OCI-LY3 (cell line): Measurements from ENCODE around the gene PLCB1.

Experiments used
- H2AFZ ChIP-seq: fragments of 200-600, 300-600 bp; shearing (Covaris generic); 2 replicates; pipeline ENCODE4 v1.6.0; 2014; ENCODE audit warnings: antibody characterized with exemption, low read depth, low read length
- H3K27ac ChIP-seq: fragments of 200-600, 300-600 bp; sonication (generic); 2 replicates; pipeline ENCODE4 v1.5.1; 2014; ENCODE audit warnings: mild to moderate bottlenecking, low read length, moderate library complexity, mixed read lengths
- H3K27me3 ChIP-seq: fragments of 200-600, 300-600 bp; sonication (generic); 2 replicates; pipeline ENCODE4 v1.6.1; 2014; ENCODE audit warnings: low read depth, low read length, mixed read lengths
- H3K36me3 ChIP-seq: fragments of 200-600, 300-600 bp; sonication (generic); replicated peaks from 2 replicates; pipeline ENCODE3; 2014; ENCODE audit warnings: low read depth, low read length, mixed read lengths
- H3K4me1 ChIP-seq: fragments of 300-600, 200-600 bp; sonication (generic); 2 replicates; pipeline ENCODE4 v1.6.1; 2014; ENCODE audit warnings: low read length, mixed read lengths
- H3K4me2 ChIP-seq: fragments of 200-600, 300-600 bp; sonication (generic); 2 replicates; pipeline ENCODE4 v1.6.1; 2014; ENCODE audit warnings: low read length, mixed read lengths
- H3K4me3 ChIP-seq: fragments of 300-600, 200-600 bp; sonication (generic); 2 replicates; pipeline ENCODE4 v1.5.1; 2014; ENCODE audit warnings: antibody characterized with exemption, mild to moderate bottlenecking, low read length, moderate library complexity
- H3K79me2 ChIP-seq: fragments of 300-600, 200-600 bp; shearing (Covaris generic); 2 replicates; pipeline ENCODE4 v1.6.1; 2014; ENCODE audit warnings: mild to moderate bottlenecking, low read length, mixed read lengths
- H3K9ac ChIP-seq: fragments of 300-600, 200-600 bp; shearing (Covaris generic); 2 replicates; pipeline ENCODE4 v1.6.0; 2014; ENCODE audit warnings: mild to moderate bottlenecking, low read length, moderate library complexity
- H3K9me3 ChIP-seq: fragments of 200-600, 300-600 bp; shearing (Covaris generic); 2 replicates; pipeline ENCODE4 v1.6.1; 2014; ENCODE audit warnings: low read length, mixed read lengths; ENCODE audit not compliant: insufficient read depth
- H4K20me1 ChIP-seq: fragments of 200-600, 300-600 bp; sonication (generic); 2 replicates; pipeline ENCODE4 v1.6.1; 2016; ENCODE audit warnings: low read length, mixed read lengths; ENCODE audit not compliant: insufficient read depth
- EZH2phosphoT487 ChIP-seq: fragments of 200-600 bp; shearing (Covaris generic); IDR thresholded peaks from 2 replicates; pipeline ENCODE4 v1.6.1; 2018; ENCODE audit warnings: antibody characterized with exemption, mixed run types, low read depth
- TF ChIP-seq, protein P1 (sequence below): fragments of 200-600, 300-600 bp; sonication (generic); IDR thresholded peaks from 2 replicates; pipeline ENCODE4 v1.5.1; 2014; ENCODE audit warnings: antibody characterized with exemption, low read length, low read depth

The PLCB1 gene

DNA sequence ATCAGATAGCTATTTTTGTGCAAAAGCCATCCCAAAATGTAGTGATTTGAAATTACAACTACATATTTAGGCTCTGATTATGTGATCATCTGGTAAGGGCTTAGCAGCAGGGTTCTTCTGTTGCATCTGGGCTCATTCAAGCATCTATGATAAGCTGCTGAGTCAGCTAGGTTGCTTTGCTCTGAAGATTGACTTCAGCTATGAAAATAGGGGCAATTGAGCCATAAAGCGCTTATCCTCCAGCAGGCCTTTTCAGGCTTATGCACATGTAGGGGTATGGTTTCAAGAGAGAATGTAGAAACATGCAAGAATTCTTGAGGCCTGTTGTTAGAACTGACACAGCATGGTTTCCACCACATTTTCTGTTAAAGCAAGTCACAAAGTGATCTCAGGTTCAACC, 114.1 kb downstream of the PLCB1 start:
- H3K4me2 ChIP-seq, result no peak overlapping the region
- peaks cover 9% of the 10 kb centered on the region for H3K4me1 ChIP-seq
- H3K9me3 ChIP-seq, result no peaks in the 10 kb centered on the region
- no peaks in the 10 kb centered on the region for H3K79me2 ChIP-seq
- no peaks in the 10 kb centered on the region for H3K27me3 ChIP-seq
- no peak for TF ChIP-seq EZH2phosphoT487
- TF ChIP-seq, protein P1, sequence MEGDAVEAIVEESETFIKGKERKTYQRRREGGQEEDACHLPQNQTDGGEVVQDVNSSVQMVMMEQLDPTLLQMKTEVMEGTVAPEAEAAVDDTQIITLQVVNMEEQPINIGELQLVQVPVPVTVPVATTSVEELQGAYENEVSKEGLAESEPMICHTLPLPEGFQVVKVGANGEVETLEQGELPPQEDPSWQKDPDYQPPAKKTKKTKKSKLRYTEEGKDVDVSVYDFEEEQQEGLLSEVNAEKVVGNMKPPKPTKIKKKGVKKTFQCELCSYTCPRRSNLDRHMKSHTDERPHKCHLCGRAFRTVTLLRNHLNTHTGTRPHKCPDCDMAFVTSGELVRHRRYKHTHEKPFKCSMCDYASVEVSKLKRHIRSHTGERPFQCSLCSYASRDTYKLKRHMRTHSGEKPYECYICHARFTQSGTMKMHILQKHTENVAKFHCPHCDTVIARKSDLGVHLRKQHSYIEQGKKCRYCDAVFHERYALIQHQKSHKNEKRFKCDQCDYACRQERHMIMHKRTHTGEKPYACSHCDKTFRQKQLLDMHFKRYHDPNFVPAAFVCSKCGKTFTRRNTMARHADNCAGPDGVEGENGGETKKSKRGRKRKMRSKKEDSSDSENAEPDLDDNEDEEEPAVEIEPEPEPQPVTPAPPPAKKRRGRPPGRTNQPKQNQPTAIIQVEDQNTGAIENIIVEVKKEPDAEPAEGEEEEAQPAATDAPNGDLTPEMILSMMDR, result no peak
- no peak overlapping the region for H2AFZ ChIP-seq
- H4K20me1 ChIP-seq, result no peaks in the 10 kb centered on the region
- H3K27ac ChIP-seq, result no peak overlapping the region
- no peak overlapping the region for H3K4me3 ChIP-seq
- H3K36me3 ChIP-seq, result no peaks in the 10 kb centered on the region
- H3K9ac ChIP-seq, result no peak overlapping the region

DNA sequence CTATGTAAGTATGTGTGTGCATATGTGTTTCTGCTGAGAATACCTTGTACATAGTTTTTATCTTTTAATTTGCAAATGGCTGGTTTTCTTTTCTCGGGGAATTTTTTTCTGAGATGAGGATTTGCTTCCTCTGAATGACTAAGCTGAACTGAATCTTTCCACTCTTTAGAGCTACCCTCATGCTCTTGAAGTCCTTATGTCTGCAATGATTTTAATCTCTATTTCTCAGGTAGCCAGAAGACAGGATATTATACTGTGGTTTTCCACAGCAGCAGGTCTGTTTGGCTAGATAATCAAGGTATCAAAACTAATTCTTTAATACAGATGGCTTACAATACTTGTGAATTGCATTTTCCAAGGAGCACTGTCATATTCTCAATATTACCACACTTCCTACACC, 114.7 kb downstream of the PLCB1 start:
- TF ChIP-seq, protein P1, result no peak
- no peak for TF ChIP-seq EZH2phosphoT487
- H3K27ac ChIP-seq, result no peak overlapping the region
- H3K4me2 ChIP-seq, result no peak overlapping the region
- H3K36me3 ChIP-seq, result no peaks in the 10 kb centered on the region
- H3K4me3 ChIP-seq, result no peak overlapping the region
- no peak overlapping the region for H3K9ac ChIP-seq
- H2AFZ ChIP-seq, result no peak overlapping the region
- H3K27me3 ChIP-seq, result no peaks in the 10 kb centered on the region
- peaks cover 9% of the 10 kb centered on the region for H3K4me1 ChIP-seq
- no peaks in the 10 kb centered on the region for H3K9me3 ChIP-seq
- no peaks in the 10 kb centered on the region for H3K79me2 ChIP-seq
- no peaks in the 10 kb centered on the region for H4K20me1 ChIP-seq

DNA sequence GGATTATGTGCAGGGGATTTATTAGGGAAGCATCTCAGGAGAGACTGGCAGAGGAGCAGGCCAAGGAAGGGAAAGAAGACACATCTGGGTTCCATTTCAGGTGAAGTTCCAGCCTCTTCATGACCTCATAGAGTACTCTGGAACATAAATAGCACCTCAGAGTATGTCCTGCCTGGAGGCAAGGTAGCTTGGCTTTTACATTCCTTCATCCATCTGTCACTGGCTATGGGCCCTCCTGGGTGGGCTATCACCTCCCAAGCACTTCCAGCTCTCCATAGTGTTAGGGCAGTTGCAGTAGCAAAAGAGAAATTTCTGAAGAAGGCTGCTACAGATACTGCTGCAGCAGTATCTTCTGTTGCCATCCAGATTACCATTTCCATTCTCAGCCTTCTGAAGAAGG, 116.0 kb downstream of the PLCB1 start:
- no peak overlapping the region for H3K9ac ChIP-seq
- TF ChIP-seq, protein P1, result no peak
- no peak for TF ChIP-seq EZH2phosphoT487

DNA sequence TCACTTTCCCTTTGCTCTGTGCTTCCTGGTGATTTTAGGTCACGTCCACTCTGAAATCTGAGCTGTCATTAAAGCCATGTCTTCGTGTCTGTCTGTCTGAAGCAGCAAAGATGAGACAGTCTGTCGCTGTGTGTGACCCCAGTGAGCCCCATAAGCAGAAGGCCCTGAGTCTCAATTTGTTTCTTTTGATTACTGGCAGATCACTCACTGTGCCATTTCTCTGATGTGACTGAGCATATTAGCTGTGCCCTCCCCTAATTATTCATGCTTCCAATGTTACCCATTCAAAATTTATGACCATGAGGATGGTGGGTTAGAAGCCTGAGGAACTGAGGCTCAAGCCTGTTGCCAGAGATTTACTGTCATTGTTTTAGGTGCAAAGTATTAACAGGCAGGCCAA, 117.6 kb downstream of the PLCB1 start:
- TF ChIP-seq, protein P1, result no peak
- no peak for TF ChIP-seq EZH2phosphoT487
- Histone ChIP-seq H2AFZ (no peak overlapping the region), H3K36me3 (no peaks in the 10 kb centered on the region), H3K4me2 (no peak overlapping the region), H3K79me2 (no peaks in the 10 kb centered on the region), H3K4me1 (no peaks in the 10 kb centered on the region), H3K4me3 (no peak overlapping the region), H3K27ac (no peak overlapping the region), H3K27me3 (no peaks in the 10 kb centered on the region), H4K20me1 (no peaks in the 10 kb centered on the region), H3K9ac (no peak overlapping the region), H3K9me3 (no peaks in the 10 kb centered on the region)

More for the DNA sequence above, 116.0 kb downstream of the PLCB1 start:
- H3K4me2 ChIP-seq, result no peak overlapping the region
- no peaks in the 10 kb centered on the region for H3K79me2 ChIP-seq
- H3K4me1 ChIP-seq, result peaks cover 3% of the 10 kb centered on the region
- no peak overlapping the region for H2AFZ ChIP-seq
- no peak overlapping the region for H3K4me3 ChIP-seq
- no peaks in the 10 kb centered on the region for H3K36me3 ChIP-seq
- no peak overlapping the region for H3K27ac ChIP-seq
- no peaks in the 10 kb centered on the region for H3K9me3 ChIP-seq
- H3K27me3 ChIP-seq, result no peaks in the 10 kb centered on the region
- no peaks in the 10 kb centered on the region for H4K20me1 ChIP-seq
